Measurements from ENCODE around the gene HNRNPUL1. TPM values are rescaled to one million over a fixed set of nuclear protein-coding genes. Genes with fewer than 3 reads are reported as not detected.

HNRNPUL1 gene
- total RNA-seq, 4 donors from 2014 or later, result 129 to 180 (median 150) TPM

DNA sequence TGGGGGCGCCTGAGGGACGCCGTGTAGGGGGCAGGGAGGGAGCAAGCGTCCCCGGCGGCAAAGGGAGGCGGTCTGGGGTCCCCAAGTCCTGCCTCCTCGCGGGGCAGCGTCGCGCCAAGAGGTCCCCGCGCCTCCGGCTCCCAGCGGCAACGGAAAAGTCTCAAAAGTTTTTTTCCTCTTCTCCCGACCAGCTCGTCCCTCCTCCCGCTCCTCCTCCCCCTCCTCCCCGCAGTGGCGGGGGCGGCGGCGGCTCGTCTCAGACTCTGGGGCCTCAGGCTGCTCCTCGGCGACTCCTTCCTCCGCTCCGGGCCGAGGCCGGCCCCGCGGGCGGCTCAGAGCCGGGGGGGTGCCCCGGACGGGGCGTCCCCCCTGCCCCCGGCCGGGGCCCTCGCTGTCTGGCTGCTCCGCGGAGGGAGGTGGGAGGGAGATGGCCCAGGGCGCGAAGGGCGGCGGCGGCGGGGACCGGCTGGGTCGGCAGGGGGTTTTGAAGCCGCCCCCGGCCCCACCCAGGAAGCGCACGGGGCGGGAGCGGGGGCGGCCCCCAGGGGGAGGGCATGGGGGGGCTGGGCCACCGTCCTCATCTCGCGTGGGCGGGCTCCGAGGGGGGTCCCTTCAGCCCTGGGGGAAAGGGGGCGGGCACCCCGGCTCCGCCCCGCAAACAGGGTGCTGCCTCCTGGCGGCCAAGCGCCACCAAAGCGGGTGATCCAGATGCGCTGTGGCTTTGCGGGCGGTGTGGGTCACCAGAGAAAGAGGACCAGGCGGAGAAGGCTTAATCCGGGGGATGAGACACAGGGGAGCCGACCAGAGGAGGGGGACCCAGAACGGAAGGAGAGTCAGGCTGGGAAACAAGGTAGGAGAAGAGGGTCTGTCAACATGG, 89.5 kb downstream of the HNRNPUL1 start, which contains the start of gene TGFB1:
Gene TGFB1, minus strand, starts transcription at position 457 of the 877 bp plus-strand sequence. CDS start 878 bp downstream, outside the sequence.
- no peaks in the 10 kb centered on the region for H3K9me3 ChIP-seq
- intact Hi-C loops (cut with DNase I), result loop anchor here (5.0 kb wide), 1 partner anchor 41 kb away; the partner anchor contains the start of gene CCDC97
- peak within 1 kb of the TSS; percentile 20 to 45 (median 33) for H3K4me3 ChIP-seq (replicated peaks in 1 of 3)
- H3K27me3 ChIP-seq, result peaks cover 3% of the 10 kb centered on the region
- H3K27ac ChIP-seq, result peak within 1 kb of the TSS; percentile 66 to 78 (median 70)
- no peaks in the 10 kb centered on the region for H3K36me3 ChIP-seq
- H3K4me1 ChIP-seq, result peaks cover 18 to 21% of the 10 kb centered on the region in 2 donors
- peak; percentile 70 for DNase-seq
- peak in 1 of 2 donors; percentile 21 for TF ChIP-seq POLR2A (IDR thresholded peaks at IDR 0.05)
- TF ChIP-seq, protein P1, sequence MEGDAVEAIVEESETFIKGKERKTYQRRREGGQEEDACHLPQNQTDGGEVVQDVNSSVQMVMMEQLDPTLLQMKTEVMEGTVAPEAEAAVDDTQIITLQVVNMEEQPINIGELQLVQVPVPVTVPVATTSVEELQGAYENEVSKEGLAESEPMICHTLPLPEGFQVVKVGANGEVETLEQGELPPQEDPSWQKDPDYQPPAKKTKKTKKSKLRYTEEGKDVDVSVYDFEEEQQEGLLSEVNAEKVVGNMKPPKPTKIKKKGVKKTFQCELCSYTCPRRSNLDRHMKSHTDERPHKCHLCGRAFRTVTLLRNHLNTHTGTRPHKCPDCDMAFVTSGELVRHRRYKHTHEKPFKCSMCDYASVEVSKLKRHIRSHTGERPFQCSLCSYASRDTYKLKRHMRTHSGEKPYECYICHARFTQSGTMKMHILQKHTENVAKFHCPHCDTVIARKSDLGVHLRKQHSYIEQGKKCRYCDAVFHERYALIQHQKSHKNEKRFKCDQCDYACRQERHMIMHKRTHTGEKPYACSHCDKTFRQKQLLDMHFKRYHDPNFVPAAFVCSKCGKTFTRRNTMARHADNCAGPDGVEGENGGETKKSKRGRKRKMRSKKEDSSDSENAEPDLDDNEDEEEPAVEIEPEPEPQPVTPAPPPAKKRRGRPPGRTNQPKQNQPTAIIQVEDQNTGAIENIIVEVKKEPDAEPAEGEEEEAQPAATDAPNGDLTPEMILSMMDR (IDR thresholded peaks at IDR 0.05), result peak; percentile 53 to 84 (median 68)
- WGBS, 2 donors, result 1 to 3% methylated on average over 38 of the region's 78 CpGs

DNA sequence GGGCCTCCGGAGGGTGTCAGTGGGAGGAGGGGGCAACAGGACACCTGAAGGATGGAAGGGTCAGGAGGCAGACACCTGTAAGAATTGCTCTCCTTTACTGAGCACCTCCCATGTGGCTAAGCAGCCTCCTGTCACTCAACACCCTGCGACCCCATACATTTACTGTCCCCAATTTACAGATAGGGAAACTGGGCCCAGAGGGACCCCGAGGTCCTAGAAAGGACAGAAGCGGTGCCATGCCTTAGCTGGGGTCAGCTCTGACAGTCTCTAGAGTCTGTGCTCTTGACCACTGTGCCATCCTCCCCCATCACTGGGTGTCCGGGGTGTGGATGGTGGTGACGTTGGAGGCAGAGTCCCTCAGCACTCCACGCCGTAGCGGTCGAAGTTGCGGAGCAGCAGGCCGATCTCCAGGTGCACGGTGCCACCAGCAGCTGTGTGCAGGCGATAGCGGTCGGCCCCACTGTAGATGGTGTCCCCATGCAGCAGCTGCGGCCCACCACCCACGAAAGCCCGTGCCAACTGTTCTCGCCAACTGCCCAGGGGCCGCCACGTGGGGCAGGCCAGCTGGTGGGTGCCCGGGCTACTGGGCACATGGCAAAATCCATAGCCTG, 90.3 kb downstream of the HNRNPUL1 start:
- Histone ChIP-seq H3K4me3 (replicated peaks in 1 of 3) (peak overlapping the region in 1 of 3 donors; percentile 45), H3K27me3 (peaks cover 3% of the 10 kb centered on the region), H3K9me3 (no peaks in the 10 kb centered on the region), H3K27ac (peak overlapping the region in 2 of 3 donors; percentile 70 to 78), H3K36me3 (no peaks in the 10 kb centered on the region), H3K4me1 (peaks cover 18 to 21% of the 10 kb centered on the region in 2 donors)
- TF ChIP-seq, protein P1 (IDR thresholded peaks at IDR 0.05), result no peak
- no peak for TF ChIP-seq POLR2A (IDR thresholded peaks at IDR 0.05)
- WGBS, 2 donors, result 67 to 92% methylated on average over 3 to 23 of the region's 23 CpGs
- DNase-seq, result no peak
- intact Hi-C loops (cut with DNase I), result loop anchor here (5.0 kb wide), 1 partner anchor 42 kb away; the partner anchor contains the start of gene CCDC97

DNA sequence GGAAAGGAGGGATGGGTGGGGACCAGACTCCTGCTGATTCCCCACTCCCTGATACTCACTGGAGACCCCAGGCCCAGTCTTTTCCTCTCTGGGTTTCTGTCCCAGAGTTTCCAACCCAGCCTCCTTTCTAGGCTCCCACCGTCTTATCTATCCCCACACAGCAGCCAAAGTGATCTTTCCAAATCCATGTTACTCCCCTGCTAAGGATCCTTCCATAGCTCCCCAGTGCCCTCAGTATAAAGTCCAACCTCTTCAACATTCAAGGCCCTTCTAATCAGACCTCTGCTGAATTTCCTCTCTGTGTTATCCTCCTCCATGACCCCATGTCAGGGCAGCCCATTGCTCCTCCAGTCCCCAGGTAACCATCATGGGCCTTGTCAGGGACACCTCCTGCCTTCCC, 90.9 kb downstream of the HNRNPUL1 start:
- intact Hi-C loops (cut with DNase I), result no loop called here

DNA sequence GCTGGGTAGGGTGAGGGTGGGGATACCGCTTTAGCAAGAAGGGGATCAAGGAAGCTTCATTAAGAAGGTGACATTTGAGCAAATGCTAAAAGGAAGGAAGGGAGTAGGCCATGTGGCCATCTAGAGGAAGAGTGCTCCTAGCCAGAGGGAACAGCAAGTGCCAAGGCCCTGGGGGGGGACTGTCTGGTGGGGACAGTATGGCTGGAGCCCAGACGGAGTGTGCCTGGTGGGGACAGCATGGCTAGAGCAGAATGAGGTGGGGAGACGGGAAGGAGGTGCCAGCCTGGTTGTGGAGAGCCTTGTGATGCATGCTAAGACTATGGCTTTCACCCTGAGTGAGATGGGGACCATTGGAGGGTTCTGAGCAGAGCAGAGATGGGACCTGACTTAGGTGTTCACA, 91.6 kb downstream of the HNRNPUL1 start:
- TF ChIP-seq, protein P1 (IDR thresholded peaks at IDR 0.05), result no peak
- TF ChIP-seq POLR2A (IDR thresholded peaks at IDR 0.05), result no peak
- H3K36me3 ChIP-seq, result no peaks in the 10 kb centered on the region
- intact Hi-C loops (cut with DNase I), result no loop called here
- no peak overlapping the region for H3K4me3 ChIP-seq (replicated peaks in 1 of 3)
- H3K4me1 ChIP-seq, result peaks cover 12 to 21% of the 10 kb centered on the region in 2 donors
- no peak overlapping the region for H3K27ac ChIP-seq
- peaks cover 3% of the 10 kb centered on the region for H3K27me3 ChIP-seq
- WGBS, 2 donors, result 84 to 86% methylated on average over 3 of the region's 3 CpGs
- no peak for DNase-seq
- no peaks in the 10 kb centered on the region for H3K9me3 ChIP-seq

More for the DNA sequence above, 90.9 kb downstream of the HNRNPUL1 start:
- H3K27ac ChIP-seq, result no peak overlapping the region
- H3K4me3 ChIP-seq (replicated peaks in 1 of 3), result no peak overlapping the region
- DNase-seq, result no peak
- TF ChIP-seq POLR2A (IDR thresholded peaks at IDR 0.05), result no peak
- TF ChIP-seq, protein P1 (IDR thresholded peaks at IDR 0.05), result no peak
- H3K9me3 ChIP-seq, result no peaks in the 10 kb centered on the region
- no peaks in the 10 kb centered on the region for H3K36me3 ChIP-seq
- peaks cover 3% of the 10 kb centered on the region for H3K27me3 ChIP-seq
- 86 to 100% methylated on average over 1 of the region's 1 CpG for WGBS, 2 donors
- H3K4me1 ChIP-seq, result peaks cover 18 to 21% of the 10 kb centered on the region in 2 donors

Data from thyroid gland (tissue), 4 donors.